Mesodermal cell (in vitro differentiated cells): ENCODE measurements around the gene MATN1.

Experiments
- H3K27ac ChIP-seq: 2 replicates; pipeline ENCODE4 v1.7.0; 2013; ENCODE audit warnings: mild to moderate bottlenecking, low read depth, low read length, moderate library complexity; ENCODE audit not compliant: severe bottlenecking
- H3K36me3 ChIP-seq: 2 replicates; pipeline ENCODE4 v1.7.1; 2013; ENCODE audit warnings: mild to moderate bottlenecking, low read length, moderate library complexity; ENCODE audit not compliant: control insufficient read depth, insufficient read depth
- H3K4me1 ChIP-seq: one replicate; pipeline ENCODE4 v1.7.1; 2013; ENCODE audit warnings: mild to moderate bottlenecking, low read length; ENCODE audit not compliant: insufficient read depth, control insufficient read depth, poor library complexity, severe bottlenecking
- H3K4me3 ChIP-seq: 2 replicates; pipeline ENCODE4 v1.7.0; 2013; ENCODE audit warnings: low read length, control low read depth, mild to moderate bottlenecking; ENCODE audit not compliant: insufficient read depth, poor library complexity, severe bottlenecking; ENCODE audit errors: extremely low read depth
- H3K9me3 ChIP-seq: 2 replicates; pipeline ENCODE4 v1.7.1; 2013; ENCODE audit warnings: mild to moderate bottlenecking, low read length, moderate library complexity; ENCODE audit not compliant: control insufficient read depth
- WGBS, 2 experiments: methylation state at CpG; one replicate each; pipeline ENCODE4 v1.1.5; 2013; ENCODE audit warnings: missing lambda C conversion rate in 2 of 2; ENCODE audit not compliant: insufficient coverage in 2 of 2; 5-methylcytosine and 5-hydroxymethylcytosine counted together

MATN1 gene

DNA sequence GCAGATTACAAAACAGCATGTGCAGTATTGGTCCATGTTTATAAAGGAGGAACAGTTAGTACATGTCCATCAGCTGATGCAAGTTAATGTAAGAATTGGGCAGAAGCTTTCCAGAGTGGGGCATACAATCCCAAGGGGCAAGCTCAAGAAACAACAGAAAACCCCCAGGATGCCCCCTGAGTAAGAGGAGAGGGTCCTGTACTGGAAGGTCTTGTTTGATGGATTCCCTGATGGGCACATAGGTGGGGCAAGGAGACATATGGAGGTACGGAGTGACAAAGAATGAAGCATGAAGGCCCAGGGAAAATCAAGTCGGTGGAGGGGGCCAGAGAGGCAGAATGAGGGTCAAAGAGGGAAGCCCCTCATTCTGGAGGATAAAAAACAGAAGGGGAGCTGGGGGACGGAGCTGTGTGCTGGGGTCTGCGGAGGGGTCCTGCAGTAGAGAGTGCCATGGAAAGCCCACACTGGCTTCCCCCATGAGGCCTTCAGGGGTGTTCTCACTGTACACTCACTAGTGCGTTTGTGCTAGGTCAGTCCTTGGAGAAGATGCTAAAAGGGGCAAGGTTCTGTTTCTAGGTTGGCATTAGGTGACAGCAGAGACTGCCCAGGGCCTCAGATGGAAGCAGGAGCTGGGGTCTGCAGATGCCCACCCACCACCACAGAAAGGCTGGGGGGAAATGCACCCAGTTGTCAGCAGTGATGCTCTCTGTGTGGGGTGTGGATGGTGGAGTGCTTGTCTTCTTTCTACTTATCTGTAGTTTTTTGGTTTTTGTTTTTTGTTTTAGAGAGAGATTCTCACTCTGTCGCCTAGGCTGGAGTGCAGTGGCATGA is 12.5 kb upstream of the MATN1 start:
- Histone ChIP-seq H3K9me3 (peaks cover 4% of the 10 kb centered on the region), H3K4me1 (peaks cover 10% of the 10 kb centered on the region), H3K36me3 (peaks cover 7% of the 10 kb centered on the region), H3K27ac (no peak overlapping the region), H3K4me3 (no peak overlapping the region)
- WGBS, 2 experiments: 98% methylated on average over 5 of the region's 6 CpGs

GRCh38 chr1:30735124-30735523 is 11.7 kb upstream of the MATN1 start:
- Histone ChIP-seq H3K9me3 (peaks cover 4% of the 10 kb centered on the region), H3K36me3 (peaks cover 7% of the 10 kb centered on the region), H3K27ac (no peak overlapping the region), H3K4me3 (no peak overlapping the region), H3K4me1 (peaks cover 4% of the 10 kb centered on the region)
- 94 to 95% methylated on average over 6 of the region's 6 CpGs for WGBS, 2 experiments

GRCh38 chr1:30734580-30734979 is 11.2 kb upstream of the MATN1 start:
- peaks cover 4% of the 10 kb centered on the region for H3K4me1 ChIP-seq
- no peak overlapping the region for H3K27ac ChIP-seq
- 93% methylated on average over 3 to 4 of the region's 4 CpGs for WGBS, 2 experiments
- H3K36me3 ChIP-seq: peaks cover 7% of the 10 kb centered on the region
- H3K4me3 ChIP-seq: no peak overlapping the region
- peaks cover 4% of the 10 kb centered on the region for H3K9me3 ChIP-seq

DNA sequence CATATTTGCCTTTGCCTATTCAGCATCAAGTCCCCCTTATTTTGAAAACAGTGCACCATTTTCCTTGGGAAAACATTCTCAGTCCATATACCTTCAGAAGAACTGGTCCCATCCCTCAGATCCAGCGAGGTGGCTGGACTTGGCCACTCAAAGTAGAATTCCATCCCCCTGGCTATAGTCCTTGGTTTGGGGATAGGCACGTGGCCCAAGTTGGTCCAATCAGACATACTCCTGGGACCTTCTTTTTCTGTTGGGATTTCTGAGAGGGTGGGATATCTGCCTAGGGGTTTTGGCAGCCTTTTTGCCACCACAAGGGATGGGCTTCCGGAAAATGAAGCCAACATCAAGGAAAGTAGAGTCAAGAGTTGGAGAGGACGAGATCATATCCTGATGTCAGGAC is 10.7 kb upstream of the MATN1 start:
- WGBS, 2 experiments: 93% methylated on average over 2 to 3 of the region's 4 CpGs

GRCh38 chr1:30733493-30733892 is 10.1 kb upstream of the MATN1 start:
- Histone ChIP-seq H3K9me3 (no peaks in the 10 kb centered on the region), H3K27ac (no peak overlapping the region), H3K4me1 (peaks cover 10% of the 10 kb centered on the region), H3K36me3 (peaks cover 2% of the 10 kb centered on the region), H3K4me3 (no peak overlapping the region)
- WGBS, 2 experiments: 65 to 75% methylated on average over 6 to 7 of the region's 8 CpGs

More for the DNA sequence above, 10.7 kb upstream of the MATN1 start:
- H3K36me3 ChIP-seq: peaks cover 7% of the 10 kb centered on the region
- peaks cover 4% of the 10 kb centered on the region for H3K9me3 ChIP-seq
- peaks cover 4% of the 10 kb centered on the region for H3K4me1 ChIP-seq
- H3K4me3 ChIP-seq: no peak overlapping the region
- no peak overlapping the region for H3K27ac ChIP-seq

DNA sequence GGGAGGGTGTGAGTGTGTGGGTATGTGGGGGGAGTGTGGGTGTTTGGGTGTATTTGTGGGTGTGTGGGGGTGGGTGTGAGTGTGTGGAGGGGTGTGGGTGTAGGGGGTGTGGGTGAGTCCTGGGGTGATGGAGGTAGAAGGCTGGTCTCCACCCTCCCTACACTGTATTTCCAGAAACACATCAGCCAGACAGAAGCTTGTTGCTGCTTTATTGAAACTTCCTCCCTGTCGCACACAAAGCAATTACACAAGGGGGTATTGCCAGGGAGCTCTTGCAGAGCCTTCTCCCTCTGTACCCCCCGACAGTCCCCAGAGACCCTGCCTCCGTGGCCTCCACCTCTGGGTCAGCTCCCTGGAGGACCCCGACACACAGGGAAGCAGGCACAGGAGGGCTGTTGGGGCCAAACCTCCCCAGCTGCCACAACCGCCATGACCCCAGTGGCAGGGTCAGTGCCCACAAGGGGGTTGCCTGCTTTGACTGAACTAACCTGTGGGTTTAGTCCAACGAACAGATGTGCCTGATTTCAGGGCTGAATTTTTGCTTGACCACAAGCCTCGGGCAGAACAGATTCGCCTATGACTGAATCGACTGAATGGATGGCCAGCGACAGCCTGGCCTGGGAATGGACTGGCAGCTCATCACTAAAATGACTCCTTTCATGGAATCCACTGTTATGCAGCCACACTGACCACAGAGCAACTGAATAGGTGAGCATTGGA is 9.1 kb upstream of the MATN1 start:
- Histone ChIP-seq H3K9me3 (no peaks in the 10 kb centered on the region), H3K4me1 (peaks cover 20% of the 10 kb centered on the region), H3K27ac (no peak overlapping the region), H3K4me3 (no peak overlapping the region), H3K36me3 (no peaks in the 10 kb centered on the region)
- WGBS, 2 experiments: 72 to 77% methylated on average over 9 to 10 of the region's 10 CpGs

DNA sequence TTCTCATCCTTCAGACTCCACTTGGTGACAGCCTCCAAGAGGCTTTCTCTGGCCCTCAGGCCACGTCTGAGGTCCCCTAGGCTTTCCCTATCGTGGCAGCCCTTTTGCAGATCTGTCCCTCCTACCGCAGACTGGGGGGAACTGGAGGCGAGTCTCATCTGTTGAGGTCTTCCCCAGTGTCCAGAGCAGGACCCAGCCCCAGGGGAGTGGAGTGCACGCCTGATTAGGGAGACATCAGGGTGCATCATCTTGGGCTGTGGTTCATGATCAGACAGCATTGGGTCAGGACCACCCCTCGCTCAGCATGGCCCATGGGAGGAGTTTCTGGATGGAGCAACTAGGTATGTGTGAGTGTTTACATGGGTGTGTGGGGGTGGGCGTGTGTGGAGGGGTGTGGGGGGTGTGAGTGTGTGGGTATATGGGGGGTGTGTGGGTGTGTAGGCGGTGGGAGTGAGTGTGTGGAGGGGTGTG is 8.5 kb upstream of the MATN1 start:
- Histone ChIP-seq H3K9me3 (no peaks in the 10 kb centered on the region), H3K36me3 (no peaks in the 10 kb centered on the region), H3K4me3 (no peak overlapping the region), H3K27ac (no peak overlapping the region), H3K4me1 (peaks cover 25% of the 10 kb centered on the region)
- WGBS, 2 experiments: 88 to 90% methylated on average over 6 to 8 of the region's 8 CpGs

- no peak overlapping the region for H3K4me3 ChIP-seq
- WGBS, 2 experiments: 84 to 88% methylated on average over 9 of the region's 10 CpGs
- H3K4me1 ChIP-seq: peaks cover 31% of the 10 kb centered on the region
- no peaks in the 10 kb centered on the region for H3K36me3 ChIP-seq
- no peaks in the 10 kb centered on the region for H3K9me3 ChIP-seq
- H3K27ac ChIP-seq: no peak overlapping the region
These were observed 7.9 kb upstream of the MATN1 start for GRCh38 chr1:30731109-30731805.

DNA sequence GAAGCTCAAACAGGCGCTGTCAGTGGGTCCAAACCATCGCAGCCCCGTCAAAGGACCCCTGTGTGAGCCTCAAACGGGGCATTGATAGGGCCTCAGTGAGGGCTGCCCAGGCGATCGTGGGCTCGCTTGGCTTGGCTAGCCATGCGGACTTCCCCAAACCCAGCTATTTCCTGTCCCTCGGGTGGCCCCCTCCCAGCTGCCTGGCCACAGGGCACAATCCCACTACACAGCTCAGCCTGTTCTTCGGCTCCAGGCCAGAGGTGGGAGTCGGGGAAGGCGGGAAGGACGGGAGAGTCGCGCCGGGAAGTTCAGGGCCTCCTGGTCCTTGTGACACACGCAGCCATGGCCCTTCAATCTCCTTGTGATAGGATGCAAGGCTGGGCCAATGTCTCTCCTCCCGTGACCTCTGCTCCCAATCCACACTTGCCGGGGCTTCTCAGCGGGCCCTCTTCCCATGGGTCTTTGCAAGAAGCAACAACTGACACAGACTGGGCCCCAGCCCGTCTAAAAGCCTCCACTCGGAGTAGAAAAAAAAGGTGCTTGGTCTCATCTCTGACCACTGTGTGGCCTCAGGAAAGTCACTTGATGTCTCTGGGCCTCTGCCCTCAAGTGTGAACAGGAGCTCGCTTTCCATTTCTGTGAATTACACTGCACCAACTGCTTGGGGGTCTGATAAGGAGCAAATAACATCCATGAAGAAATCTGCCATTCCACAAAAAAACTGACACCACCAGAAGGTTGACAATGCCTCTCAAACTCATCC is 7.1 kb upstream of the MATN1 start:
- Histone ChIP-seq H3K27ac (no peak overlapping the region), H3K4me3 (no peak overlapping the region), H3K4me1 (peaks cover 34% of the 10 kb centered on the region), H3K9me3 (no peaks in the 10 kb centered on the region), H3K36me3 (no peaks in the 10 kb centered on the region)
- WGBS, 2 experiments: 87 to 90% methylated on average over 16 to 21 of the region's 23 CpGs

- 92 to 94% methylated on average over 5 to 6 of the region's 6 CpGs for WGBS, 2 experiments
- no peaks in the 10 kb centered on the region for H3K36me3 ChIP-seq
- H3K4me1 ChIP-seq: peaks cover 34% of the 10 kb centered on the region
- H3K9me3 ChIP-seq: no peaks in the 10 kb centered on the region
- no peak overlapping the region for H3K27ac ChIP-seq
- H3K4me3 ChIP-seq: no peak overlapping the region
These were observed 6.5 kb upstream of the MATN1 start for GRCh38 chr1:30729901-30730300.
